AG10803 (cell line): ENCODE measurements around the gene SHPK.

Source experiments
- DNase-seq: peaks from one replicate; pipeline ENCODE4 v3.0.0; 2010; ENCODE audit warnings: low read depth
- H3K4me3 ChIP-seq: 2 replicates; pipeline ENCODE4 v1.5.1; 2011; ENCODE audit warnings: mild to moderate bottlenecking, low read length, control low read depth
- TF ChIP-seq, protein P1 (sequence below): conservative IDR thresholded peaks from 2 replicates; pipeline ENCODE4 v1.5.1; 2011; ENCODE audit warnings: mild to moderate bottlenecking, low read length, control low read depth, inconsistent platforms

Gene SHPK

DNA sequence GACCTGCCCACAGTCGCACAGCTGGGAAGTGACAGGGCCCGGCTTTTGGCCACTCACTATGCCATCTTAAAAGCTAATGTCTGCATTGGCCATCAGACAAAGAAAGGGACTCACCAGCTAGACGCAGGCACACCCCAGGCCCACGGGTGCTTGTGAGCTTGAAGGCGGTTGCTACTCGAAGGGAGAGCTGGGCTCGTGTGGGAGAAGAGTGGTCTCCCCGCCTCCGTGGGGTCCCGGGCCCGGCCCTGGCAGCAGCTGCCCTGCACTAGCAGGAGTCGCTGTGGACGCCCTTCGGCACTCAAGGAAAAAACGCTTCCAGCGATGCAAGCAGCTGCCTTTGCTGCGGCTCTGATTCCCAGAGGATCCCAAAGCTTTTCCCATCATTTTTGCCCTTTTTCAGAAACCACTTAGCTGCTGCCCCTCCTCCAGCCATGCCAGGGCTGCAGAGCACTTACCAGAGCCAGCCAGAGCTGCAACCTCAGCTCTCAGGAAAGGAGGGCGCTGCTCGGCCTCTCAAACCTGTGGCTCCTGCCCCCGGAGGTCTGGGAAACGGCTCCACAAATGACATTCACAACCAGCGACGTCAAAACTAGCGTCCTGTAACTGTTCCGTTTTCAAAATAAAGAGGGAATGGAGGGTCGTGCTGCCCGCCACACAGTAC is 39.1 kb downstream of the SHPK start:
- DNase-seq = no peak
- TF ChIP-seq, protein P1, sequence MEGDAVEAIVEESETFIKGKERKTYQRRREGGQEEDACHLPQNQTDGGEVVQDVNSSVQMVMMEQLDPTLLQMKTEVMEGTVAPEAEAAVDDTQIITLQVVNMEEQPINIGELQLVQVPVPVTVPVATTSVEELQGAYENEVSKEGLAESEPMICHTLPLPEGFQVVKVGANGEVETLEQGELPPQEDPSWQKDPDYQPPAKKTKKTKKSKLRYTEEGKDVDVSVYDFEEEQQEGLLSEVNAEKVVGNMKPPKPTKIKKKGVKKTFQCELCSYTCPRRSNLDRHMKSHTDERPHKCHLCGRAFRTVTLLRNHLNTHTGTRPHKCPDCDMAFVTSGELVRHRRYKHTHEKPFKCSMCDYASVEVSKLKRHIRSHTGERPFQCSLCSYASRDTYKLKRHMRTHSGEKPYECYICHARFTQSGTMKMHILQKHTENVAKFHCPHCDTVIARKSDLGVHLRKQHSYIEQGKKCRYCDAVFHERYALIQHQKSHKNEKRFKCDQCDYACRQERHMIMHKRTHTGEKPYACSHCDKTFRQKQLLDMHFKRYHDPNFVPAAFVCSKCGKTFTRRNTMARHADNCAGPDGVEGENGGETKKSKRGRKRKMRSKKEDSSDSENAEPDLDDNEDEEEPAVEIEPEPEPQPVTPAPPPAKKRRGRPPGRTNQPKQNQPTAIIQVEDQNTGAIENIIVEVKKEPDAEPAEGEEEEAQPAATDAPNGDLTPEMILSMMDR = no peak

DNA sequence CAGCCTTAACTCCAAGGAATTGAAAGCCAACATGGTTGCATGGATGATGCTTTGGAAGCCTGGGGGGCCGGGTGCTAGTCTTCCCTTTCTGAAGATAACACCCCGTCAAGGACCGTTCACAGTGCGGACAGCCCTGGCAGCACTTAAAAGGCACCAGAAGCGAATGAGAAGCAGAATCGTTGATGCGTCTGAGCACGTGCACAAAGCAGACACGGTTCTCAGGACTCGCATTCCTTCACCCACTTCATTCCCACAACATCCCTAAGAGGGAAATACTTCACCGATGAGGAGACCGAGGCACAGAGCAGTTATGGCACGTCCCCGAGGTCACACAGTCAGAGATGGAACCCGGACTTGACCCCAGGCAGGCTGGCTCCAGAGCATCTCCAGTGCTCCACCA is 41.1 kb downstream of the SHPK start:
- TF ChIP-seq, protein P1 = no peak
- H3K4me3 ChIP-seq = no peak overlapping the region
- DNase-seq = peak; percentile 5

More for the DNA sequence above, 39.1 kb downstream of the SHPK start:
- no peak overlapping the region for H3K4me3 ChIP-seq

DNA sequence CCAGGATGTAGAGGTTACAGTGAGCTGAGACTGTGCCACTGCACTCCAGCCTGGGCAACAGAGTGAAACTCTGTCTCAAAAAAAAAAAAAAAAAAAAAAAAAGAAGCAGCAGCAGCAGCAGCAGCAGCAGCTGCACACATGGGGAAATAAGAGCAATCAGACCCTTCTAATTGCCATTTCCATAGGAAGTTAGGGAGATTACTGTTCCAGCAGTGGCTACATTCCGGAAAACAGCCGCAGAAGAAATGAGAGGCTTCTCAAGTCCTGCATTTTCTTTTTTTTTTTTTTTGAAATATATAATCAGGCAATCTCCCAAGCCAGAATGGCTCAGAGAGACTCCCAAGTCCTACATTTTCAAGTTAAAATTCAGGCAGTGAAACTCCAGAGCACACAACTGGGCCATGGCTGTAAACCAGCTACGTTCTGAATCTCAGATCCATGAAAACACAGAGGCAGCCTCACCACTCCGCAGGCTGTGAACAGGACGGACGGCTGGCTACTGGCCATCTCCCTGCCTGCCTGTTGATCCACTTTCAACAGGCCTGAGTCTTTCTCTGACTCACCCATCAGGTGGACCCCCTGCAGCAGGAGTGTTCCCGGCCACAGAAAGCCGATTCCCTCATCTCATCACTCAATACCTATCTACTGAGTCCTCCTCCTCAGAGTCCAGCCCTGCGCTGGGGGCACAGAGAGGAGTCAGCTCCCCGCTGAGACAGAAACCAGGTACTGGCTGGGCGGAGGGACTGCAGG is 41.8 kb downstream of the SHPK start:
- H3K4me3 ChIP-seq = no peak overlapping the region
- DNase-seq = peak; percentile 34

DNA sequence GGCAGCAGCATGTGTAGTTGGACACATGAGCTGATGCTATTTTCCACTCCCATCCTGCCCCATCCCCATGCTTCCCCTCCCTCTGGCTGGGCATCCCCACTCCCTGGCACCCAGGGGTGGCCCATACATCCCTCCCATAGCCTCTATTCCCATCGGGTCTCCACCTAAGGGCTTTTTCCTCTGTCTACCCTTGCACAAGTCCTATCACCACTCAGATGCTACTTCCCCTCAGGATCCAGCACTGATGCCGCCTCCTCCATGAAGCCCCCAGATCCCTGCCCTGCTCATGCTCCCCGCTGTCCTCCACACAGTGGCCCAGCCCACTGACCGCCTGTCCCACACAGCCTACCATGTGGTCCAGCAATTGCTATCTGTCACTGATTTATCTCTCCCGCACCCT is 42.7 kb downstream of the SHPK start:
- TF ChIP-seq, protein P1 = no peak
- no peak overlapping the region for H3K4me3 ChIP-seq
- DNase-seq = no peak

More for the DNA sequence above, 41.8 kb downstream of the SHPK start:
- TF ChIP-seq, protein P1 = no peak

DNA sequence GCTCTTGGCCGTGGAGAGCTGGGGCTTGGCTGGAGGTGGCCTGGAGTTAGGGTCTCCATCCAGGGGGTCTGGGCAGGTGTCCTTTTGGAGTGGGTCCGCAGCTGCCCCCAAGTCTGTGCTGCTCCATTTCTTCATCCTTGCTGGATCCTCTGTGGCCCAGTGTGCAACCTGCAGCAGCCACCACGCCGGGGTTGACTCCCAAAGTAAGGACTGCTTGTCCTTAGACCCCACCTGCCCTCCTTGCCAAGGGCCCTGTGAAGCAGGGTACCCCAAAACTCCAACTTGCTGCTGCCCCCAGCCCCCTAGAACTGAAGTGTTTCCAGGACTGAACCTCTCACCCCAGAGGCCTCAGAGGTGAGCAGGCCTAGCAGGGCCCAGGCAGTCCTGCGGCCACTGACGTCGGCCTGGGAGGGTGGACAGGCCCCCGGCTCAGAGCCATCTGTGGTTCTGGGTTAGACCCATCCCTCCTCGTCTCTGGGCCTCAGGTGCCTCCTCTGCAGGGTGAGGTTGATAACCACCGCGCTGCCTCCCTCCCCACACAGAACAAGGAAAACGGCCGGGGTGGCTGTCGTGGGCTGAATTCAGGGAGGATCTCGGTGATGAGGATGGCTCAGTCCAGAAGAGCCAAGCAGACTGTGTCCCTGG is 43.7 kb downstream of the SHPK start:
- TF ChIP-seq, protein P1 = no peak
- no peak for DNase-seq
- H3K4me3 ChIP-seq = no peak overlapping the region

DNA sequence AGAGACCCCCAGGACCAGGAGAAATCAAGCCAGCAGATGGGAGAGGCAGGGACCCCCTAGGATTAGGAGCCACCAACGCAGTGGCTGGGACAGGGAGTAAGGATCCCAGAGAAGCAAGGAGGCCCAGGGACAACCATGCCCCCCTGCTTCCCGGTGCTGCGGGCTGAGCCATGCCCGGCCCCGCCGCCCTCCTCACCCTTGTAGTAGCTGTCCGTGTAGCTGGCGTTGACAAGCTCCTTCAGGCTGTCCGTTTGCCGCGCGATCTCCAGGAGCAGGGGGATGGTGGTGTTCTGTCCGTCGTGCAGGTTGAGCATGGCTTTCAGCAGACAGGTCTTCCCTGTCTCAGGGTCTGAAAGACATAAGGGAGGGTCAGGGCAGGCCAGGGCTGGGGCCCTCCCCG is 45.3 kb downstream of the SHPK start:
- TF ChIP-seq, protein P1 = no peak
- no peak for DNase-seq
- no peak overlapping the region for H3K4me3 ChIP-seq
